WTC11 (cell line): ENCODE measurements around the gene ACOXL. TPM values are rescaled to one million over a fixed set of nuclear protein-coding genes. Genes with fewer than 3 reads are reported as not detected.

ENCODE experiments used
- ATAC-seq: fragments of 200-7000 bp; cut with Tn5 transposase; 2 replicates; pipeline ENCODE4 v1.10.0; 2021; ENCODE audit warnings: mild to moderate bottlenecking, moderate library complexity
- CTCF ChIA-PET: fragments of 300-600 bp; sonication (Branson Sonifier 250); formaldehyde crosslinking; loops from one replicate; lab custom pipeline; 2021; ENCODE audit warnings: antibody characterized with exemption; lab: Charles Lee
- POLR2A ChIA-PET: fragments of 350-600 bp; sonication (Branson Sonifier 250); formaldehyde crosslinking; loops from one replicate; lab custom pipeline; 2021; ENCODE audit warnings: antibody characterized with exemption; lab: Charles Lee
- DNase-seq: peaks from one replicate; pipeline ENCODE4 v3.0.0; 2021; ENCODE audit warnings: low spot score
- H3K27ac Mint-ChIP-seq: 2 replicates; pipeline ENCODE4 v1.8.0; 2021; ENCODE audit warnings: mixed read lengths
- H3K27me3 Mint-ChIP-seq: 2 replicates; pipeline ENCODE4 v1.8.0; 2021; ENCODE audit warnings: low read depth, mild to moderate bottlenecking, moderate library complexity, mixed read lengths
- H3K36me3 Mint-ChIP-seq: 2 replicates; pipeline ENCODE4 v1.8.0; 2021; ENCODE audit warnings: mixed read lengths
- H3K4me1 Mint-ChIP-seq: 2 replicates; pipeline ENCODE4 v1.8.0; 2022; ENCODE audit warnings: mixed read lengths
- H3K4me3 Mint-ChIP-seq: 2 replicates; pipeline ENCODE4 v1.8.0; 2021; ENCODE audit warnings: mild to moderate bottlenecking, moderate library complexity, mixed read lengths
- H3K9me3 Mint-ChIP-seq: 2 replicates; pipeline ENCODE4 v1.8.0; 2021; ENCODE audit warnings: mixed read lengths
- AFF4 ChIP-seq: sonication (generic); formaldehyde crosslinking; IDR thresholded peaks from 2 replicates; pipeline ENCODE4 v1.8.1; 2023; ENCODE audit warnings: mild to moderate bottlenecking, missing genetic modification reagents, borderline replicate concordance
- CBFB ChIP-seq: sonication (generic); formaldehyde crosslinking; IDR thresholded peaks from 2 replicates; pipeline ENCODE4 v1.8.1; 2022; ENCODE audit warnings: mild to moderate bottlenecking, low read depth, missing genetic modification reagents
- ELF4 ChIP-seq: sonication (generic); formaldehyde crosslinking; IDR thresholded peaks from 2 replicates; pipeline ENCODE4 v1.8.1; 2022; ENCODE audit warnings: low read depth, mild to moderate bottlenecking, moderate library complexity, missing genetic modification reagents
- ERG ChIP-seq: fragments of 250-450 bp; sonication (Bioruptor Pico); IDR thresholded peaks from 2 replicates; pipeline ENCODE4 v1.8.0; 2021; ENCODE audit warnings: mild to moderate bottlenecking
- FOXP4 ChIP-seq: sonication (generic); formaldehyde crosslinking; IDR thresholded peaks from 2 replicates; pipeline ENCODE4 v1.8.0; 2022; ENCODE audit warnings: mild to moderate bottlenecking, missing genetic modification reagents
- NFE2L1 ChIP-seq: sonication (generic); formaldehyde crosslinking; IDR thresholded peaks from 2 replicates; pipeline ENCODE4 v1.8.1; 2023; ENCODE audit warnings: missing genetic modification reagents
- NR3C1 ChIP-seq: sonication (generic); formaldehyde crosslinking; conservative IDR thresholded peaks from 2 replicates; pipeline ENCODE4 v1.8.1; 2023; ENCODE audit warnings: low read depth, mild to moderate bottlenecking, missing genetic modification reagents
- SMAD3 ChIP-seq: sonication (generic); formaldehyde crosslinking; IDR thresholded peaks from 2 replicates; pipeline ENCODE4 v1.8.0; 2022; ENCODE audit warnings: missing genetic modification reagents, mild to moderate bottlenecking, borderline replicate concordance
- TEAD4 ChIP-seq: sonication (generic); formaldehyde crosslinking; IDR thresholded peaks from 2 replicates; pipeline ENCODE4 v1.8.0; 2022; ENCODE audit warnings: mild to moderate bottlenecking, missing genetic modification reagents
- ZNF219 ChIP-seq: sonication (generic); formaldehyde crosslinking; IDR thresholded peaks from 2 replicates; pipeline ENCODE4 v1.8.0; 2023; ENCODE audit warnings: missing genetic modification reagents, mild to moderate bottlenecking, borderline replicate concordance
- ZNF512 ChIP-seq: sonication (generic); formaldehyde crosslinking; IDR thresholded peaks from 2 replicates; pipeline ENCODE4 v1.8.1; 2022; ENCODE audit warnings: missing genetic modification reagents, borderline replicate concordance
- total RNA-seq: library from RNA; stranded (reverse); gene quantifications from 3 replicates; pipeline ENCODE4 v1.2.3, GENCODE V29; 2021
- TF ChIP-seq, protein P1 (sequence below): sonication (generic); formaldehyde crosslinking; IDR thresholded peaks from 2 replicates; pipeline ENCODE4 v1.8.0; 2023; ENCODE audit warnings: mild to moderate bottlenecking, missing genetic modification reagents
- TF ChIP-seq, protein P2 (sequence below): sonication (generic); formaldehyde crosslinking; conservative IDR thresholded peaks from 2 replicates; pipeline ENCODE4 v1.8.1; 2023; ENCODE audit warnings: mild to moderate bottlenecking, low read depth, missing genetic modification reagents, moderate library complexity
- TF ChIP-seq, protein P3 (sequence below): sonication (generic); formaldehyde crosslinking; IDR thresholded peaks from 2 replicates; pipeline ENCODE4 v1.8.1; 2023; ENCODE audit warnings: mild to moderate bottlenecking, missing genetic modification reagents, moderate library complexity
- TF ChIP-seq, protein P4 (sequence below): sonication (generic); formaldehyde crosslinking; IDR thresholded peaks from 2 replicates; pipeline ENCODE4 v1.8.1; 2022; ENCODE audit warnings: mild to moderate bottlenecking, moderate library complexity, missing genetic modification reagents
- TF ChIP-seq, protein P5 (sequence below): sonication (generic); formaldehyde crosslinking; IDR thresholded peaks from 2 replicates; pipeline ENCODE4 v1.8.0; 2022; ENCODE audit warnings: mild to moderate bottlenecking, missing genetic modification reagents

Gene ACOXL
- total RNA-seq, 1 experiment from 2014 or later, result 14.9 TPM

GRCh38 chr2:110948027-110948674 is 215.8 kb downstream of the ACOXL start:
- no peak overlapping the region for H3K4me3 Mint-ChIP-seq
- peaks cover 4% of the 10 kb centered on the region for H3K4me1 Mint-ChIP-seq
- no peak for DNase-seq
- ATAC-seq, result no peak
- ChIA-PET POLR2A (no interaction called here), CTCF (interaction anchor here (0.6 kb wide), 1 partner anchor 82 kb away, joined by 5 read pairs; no protein-coding TSS in a partner anchor)
- H3K27ac Mint-ChIP-seq, result no peak overlapping the region
- peaks cover 6% of the 10 kb centered on the region; the same call in 1 of the 2 replicates for H3K9me3 Mint-ChIP-seq
- H3K27me3 Mint-ChIP-seq, result no peaks in the 10 kb centered on the region
- no peaks in the 10 kb centered on the region for H3K36me3 Mint-ChIP-seq
- TF ChIP-seq FOXP4 (CRISPR knock-in tag) (no peak), ELF4 (CRISPR knock-in tag) (no peak), ZNF219 (CRISPR knock-in tag) (no peak), TEAD4 (CRISPR knock-in tag) (no peak), ZNF512 (CRISPR knock-in tag) (no peak), NFE2L1 (no peak), CBFB (CRISPR knock-in tag) (no peak), NR3C1 (CRISPR knock-in tag) (no peak), ERG (CRISPR knock-in tag) (no peak), SMAD3 (CRISPR knock-in tag) (no peak), AFF4 (CRISPR knock-in tag) (no peak)
- TF ChIP-seq, protein P1, sequence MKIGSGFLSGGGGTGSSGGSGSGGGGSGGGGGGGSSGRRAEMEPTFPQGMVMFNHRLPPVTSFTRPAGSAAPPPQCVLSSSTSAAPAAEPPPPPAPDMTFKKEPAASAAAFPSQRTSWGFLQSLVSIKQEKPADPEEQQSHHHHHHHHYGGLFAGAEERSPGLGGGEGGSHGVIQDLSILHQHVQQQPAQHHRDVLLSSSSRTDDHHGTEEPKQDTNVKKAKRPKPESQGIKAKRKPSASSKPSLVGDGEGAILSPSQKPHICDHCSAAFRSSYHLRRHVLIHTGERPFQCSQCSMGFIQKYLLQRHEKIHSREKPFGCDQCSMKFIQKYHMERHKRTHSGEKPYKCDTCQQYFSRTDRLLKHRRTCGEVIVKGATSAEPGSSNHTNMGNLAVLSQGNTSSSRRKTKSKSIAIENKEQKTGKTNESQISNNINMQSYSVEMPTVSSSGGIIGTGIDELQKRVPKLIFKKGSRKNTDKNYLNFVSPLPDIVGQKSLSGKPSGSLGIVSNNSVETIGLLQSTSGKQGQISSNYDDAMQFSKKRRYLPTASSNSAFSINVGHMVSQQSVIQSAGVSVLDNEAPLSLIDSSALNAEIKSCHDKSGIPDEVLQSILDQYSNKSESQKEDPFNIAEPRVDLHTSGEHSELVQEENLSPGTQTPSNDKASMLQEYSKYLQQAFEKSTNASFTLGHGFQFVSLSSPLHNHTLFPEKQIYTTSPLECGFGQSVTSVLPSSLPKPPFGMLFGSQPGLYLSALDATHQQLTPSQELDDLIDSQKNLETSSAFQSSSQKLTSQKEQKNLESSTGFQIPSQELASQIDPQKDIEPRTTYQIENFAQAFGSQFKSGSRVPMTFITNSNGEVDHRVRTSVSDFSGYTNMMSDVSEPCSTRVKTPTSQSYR, result no peak
- TF ChIP-seq, protein P2, sequence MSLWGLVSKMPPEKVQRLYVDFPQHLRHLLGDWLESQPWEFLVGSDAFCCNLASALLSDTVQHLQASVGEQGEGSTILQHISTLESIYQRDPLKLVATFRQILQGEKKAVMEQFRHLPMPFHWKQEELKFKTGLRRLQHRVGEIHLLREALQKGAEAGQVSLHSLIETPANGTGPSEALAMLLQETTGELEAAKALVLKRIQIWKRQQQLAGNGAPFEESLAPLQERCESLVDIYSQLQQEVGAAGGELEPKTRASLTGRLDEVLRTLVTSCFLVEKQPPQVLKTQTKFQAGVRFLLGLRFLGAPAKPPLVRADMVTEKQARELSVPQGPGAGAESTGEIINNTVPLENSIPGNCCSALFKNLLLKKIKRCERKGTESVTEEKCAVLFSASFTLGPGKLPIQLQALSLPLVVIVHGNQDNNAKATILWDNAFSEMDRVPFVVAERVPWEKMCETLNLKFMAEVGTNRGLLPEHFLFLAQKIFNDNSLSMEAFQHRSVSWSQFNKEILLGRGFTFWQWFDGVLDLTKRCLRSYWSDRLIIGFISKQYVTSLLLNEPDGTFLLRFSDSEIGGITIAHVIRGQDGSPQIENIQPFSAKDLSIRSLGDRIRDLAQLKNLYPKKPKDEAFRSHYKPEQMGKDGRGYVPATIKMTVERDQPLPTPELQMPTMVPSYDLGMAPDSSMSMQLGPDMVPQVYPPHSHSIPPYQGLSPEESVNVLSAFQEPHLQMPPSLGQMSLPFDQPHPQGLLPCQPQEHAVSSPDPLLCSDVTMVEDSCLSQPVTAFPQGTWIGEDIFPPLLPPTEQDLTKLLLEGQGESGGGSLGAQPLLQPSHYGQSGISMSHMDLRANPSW, result no peak
- TF ChIP-seq, protein P3, sequence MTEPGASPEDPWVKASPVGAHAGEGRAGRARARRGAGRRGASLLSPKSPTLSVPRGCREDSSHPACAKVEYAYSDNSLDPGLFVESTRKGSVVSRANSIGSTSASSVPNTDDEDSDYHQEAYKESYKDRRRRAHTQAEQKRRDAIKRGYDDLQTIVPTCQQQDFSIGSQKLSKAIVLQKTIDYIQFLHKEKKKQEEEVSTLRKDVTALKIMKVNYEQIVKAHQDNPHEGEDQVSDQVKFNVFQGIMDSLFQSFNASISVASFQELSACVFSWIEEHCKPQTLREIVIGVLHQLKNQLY (CRISPR knock-in tag), result no peak
- TF ChIP-seq, protein P4, sequence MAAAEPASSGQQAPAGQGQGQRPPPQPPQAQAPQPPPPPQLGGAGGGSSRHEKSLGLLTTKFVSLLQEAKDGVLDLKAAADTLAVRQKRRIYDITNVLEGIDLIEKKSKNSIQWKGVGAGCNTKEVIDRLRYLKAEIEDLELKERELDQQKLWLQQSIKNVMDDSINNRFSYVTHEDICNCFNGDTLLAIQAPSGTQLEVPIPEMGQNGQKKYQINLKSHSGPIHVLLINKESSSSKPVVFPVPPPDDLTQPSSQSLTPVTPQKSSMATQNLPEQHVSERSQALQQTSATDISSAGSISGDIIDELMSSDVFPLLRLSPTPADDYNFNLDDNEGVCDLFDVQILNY, result no peak
- TF ChIP-seq, protein P5, sequence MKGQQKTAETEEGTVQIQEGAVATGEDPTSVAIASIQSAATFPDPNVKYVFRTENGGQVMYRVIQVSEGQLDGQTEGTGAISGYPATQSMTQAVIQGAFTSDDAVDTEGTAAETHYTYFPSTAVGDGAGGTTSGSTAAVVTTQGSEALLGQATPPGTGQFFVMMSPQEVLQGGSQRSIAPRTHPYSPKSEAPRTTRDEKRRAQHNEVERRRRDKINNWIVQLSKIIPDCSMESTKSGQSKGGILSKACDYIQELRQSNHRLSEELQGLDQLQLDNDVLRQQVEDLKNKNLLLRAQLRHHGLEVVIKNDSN (CRISPR knock-in tag), result no peak
